Activated T-cell treated with anti-CD3 and anti-CD28 coated beads, Interleukin-2, amount 50 U/mL, for 48 hours (primary cell): ENCODE data around the gene FCN1.
"Not testable (repeated sequence)": the region's sequence is repeated elsewhere in the genome, so short reads cannot be mapped to it uniquely, and the experiment has no call there.

Experiments
- DNase-seq, 2 experiments: peaks; one replicate each; pipeline ENCODE4 v3.0.0-alpha.2; 2020

The FCN1 gene

GRCh38 chr9:134917431-134918373 is at the start of gene FCN1:
FCN1 (minus strand) TSS chr9:134917912; CDS start chr9:134917871, 41 bp downstream.
- DNase-seq, result no peak

- no peak for DNase-seq
Observed at GRCh38 chr9:134966697-134967546, 49.2 kb upstream of the FCN1 start.

GRCh38 chr9:134966270-134966669 is 48.6 kb upstream of the FCN1 start:
- DNase-seq, result no peak

DNA sequence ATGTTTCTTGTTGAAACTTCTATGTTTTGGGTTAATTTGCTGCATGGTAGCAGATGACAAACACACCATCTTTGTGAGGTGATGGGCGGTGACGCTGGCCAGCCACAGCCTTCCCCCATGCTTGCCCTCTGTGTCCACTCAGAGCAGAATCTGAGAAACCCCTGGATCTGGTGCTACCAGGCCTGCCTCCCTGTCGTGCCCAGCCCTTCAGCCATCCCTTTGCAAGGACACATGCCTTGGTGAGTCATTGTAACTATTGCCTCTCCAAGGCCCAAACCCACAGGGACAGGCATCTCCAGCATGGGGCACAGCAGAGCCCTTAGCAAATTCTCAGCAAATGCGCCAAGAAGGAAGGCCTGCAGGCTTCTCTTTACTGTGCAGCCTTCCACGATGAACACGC is 48.1 kb upstream of the FCN1 start:
- DNase-seq, result no peak

DNA sequence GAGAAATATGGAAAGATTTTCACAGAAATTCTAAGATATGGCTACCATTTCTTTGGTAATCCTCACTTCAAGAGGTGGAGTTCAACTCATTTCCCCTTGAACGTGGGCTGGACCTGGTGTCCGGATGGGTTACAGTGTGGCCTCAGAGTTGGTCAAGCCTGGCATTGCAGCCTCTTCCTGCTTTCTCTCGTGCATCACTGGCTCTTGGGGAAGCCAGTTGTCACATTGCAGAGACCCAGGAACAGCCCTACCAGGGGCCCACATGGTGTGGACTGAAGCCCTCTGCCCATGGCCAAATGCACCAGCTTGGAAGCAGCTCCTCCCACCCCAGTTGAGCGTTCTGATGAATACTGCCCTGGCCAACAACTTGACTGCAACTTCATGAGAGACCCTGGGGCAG is 47.7 kb upstream of the FCN1 start:
- no peak for DNase-seq

- DNase-seq, result no peak
Observed at GRCh38 chr9:134964271-134965055, 46.8 kb upstream of the FCN1 start.

DNA sequence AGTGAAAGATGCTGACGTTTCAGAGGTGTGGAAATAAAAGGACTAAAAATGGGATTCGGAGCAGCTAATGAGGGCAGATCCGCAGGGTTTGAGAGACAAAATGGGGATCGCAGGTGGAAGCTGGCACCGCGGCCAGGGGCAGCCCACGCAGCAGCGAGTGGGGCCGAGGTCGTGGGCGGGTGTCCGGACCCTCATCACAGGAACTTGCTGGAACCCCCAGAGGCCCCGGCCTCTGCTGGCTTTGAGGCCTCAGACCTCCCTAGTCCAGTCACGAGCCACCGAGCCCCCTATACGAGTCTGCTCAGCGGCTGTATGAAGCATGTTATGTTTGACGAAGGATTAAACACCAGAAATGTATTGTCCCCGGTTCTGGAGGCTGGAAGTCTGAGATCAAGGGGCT is 45.8 kb upstream of the FCN1 start:
- DNase-seq, result no peak

DNA sequence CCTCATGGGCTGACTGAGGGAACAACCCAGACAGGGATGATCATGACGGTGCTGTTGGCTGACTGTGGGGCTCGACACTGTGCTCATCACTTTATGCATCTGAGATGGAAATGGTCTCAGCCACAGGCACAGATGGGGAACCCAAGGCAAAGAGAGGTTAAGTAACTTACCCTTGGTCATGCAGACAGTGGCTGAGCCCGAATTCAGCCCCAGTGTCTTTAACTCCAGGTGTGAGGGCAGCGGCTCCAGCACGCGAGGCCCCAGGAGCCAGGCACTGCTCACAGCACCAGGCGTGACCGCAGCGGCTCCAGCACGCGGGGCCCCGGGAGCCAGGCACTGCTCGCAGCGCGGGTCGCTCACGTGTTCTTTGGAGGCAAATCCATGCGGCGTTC is 45.3 kb upstream of the FCN1 start:
- DNase-seq, result no peak

- no peak for DNase-seq
Observed at GRCh38 chr9:134962065-134962972, 44.6 kb upstream of the FCN1 start.

DNA sequence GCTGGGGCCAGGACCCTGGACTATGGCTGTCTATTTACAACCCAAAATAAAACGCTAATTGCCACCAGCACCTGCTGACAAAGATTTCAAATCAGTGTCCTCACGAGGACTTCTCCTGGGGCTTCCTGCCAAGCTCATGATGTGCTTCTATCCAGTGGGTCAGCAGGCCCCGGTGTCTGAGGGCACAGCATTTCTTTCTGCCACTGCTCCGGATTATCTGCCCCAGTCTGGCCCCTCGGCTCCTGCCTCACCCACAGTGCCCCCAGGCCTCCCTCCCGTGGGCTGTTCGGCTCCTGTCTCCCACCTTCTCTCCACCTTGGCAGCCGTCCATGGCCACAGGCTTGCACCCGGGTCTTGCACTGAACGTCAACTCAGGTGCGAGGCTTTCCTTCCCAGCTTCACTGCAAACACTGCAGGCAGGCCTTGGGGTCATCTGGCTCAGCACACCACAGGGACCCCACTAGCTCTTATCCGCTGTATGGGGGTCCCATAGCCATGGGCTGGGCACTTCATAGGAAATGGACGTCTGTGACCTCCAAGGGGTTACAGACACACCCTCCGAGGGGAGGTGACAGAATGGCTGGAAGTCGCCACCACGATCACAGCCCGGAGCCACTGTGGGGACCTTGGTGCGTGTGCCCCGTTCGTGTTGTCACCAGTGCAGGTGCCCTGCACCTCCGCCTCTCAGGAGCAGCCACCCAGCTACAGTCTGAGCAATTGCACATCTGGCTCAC is 43.8 kb upstream of the FCN1 start:
- no peak for DNase-seq

DNA sequence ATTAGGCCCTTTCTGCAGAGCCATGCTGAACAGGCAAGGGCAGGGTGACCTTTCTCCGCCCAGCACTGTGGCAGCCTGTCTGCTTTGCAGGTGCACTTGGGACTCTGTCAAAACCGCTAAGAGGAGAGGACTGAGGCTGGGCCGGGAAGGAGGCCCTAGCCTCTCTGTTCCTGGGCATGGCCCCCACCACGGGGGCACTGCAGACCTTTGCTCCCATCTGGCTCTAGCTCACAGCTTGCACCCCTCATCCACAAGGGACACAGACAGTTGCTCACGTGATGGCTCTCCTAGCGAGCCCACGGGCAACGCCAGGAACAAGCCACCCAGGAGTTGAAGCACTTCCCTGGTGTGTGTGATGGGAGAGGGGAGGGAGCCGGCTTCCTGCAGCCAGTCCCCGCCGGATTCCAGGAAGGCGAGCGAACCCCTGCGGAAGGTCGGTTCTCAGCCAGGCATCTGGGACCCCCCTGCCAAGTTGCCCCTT is 43.0 kb upstream of the FCN1 start:
- no peak for DNase-seq

DNA sequence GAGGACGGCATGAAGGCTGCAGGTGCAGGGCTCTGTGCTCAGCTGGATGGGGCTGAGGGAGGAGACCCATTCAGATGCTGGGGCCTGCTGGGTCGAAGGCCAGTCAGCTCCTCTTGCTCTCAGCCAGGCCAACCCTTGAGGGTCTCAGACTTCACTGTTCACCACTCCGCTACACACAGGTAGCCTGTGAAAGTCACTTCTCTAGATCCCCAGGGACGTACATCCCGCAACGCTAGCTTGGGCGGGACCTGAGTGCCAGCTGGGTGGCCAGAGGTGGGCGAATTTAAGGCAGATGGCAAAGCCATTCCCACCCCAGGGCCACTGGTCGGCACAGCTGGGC is 42.2 kb upstream of the FCN1 start:
- DNase-seq, result no peak

GRCh38 chr9:134959126-134959970 is 41.6 kb upstream of the FCN1 start:
- no peak for DNase-seq

DNA sequence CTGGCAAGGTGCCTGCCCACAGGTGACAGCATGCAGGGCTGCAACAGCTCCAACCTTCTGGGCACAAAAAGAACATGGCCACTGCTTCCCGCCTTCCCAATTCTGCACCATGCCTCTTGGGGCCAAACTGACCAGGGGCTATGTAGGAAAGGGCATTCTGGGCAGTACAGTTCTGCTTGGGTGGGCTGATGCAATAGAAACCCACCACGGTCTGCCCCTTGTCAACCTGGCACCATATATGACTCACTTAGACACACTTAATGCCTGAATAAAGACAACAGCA is 40.2 kb upstream of the FCN1 start:
- no peak for DNase-seq

- DNase-seq, result no peak
Observed at GRCh38 chr9:134957165-134957944, 39.6 kb upstream of the FCN1 start.

DNA sequence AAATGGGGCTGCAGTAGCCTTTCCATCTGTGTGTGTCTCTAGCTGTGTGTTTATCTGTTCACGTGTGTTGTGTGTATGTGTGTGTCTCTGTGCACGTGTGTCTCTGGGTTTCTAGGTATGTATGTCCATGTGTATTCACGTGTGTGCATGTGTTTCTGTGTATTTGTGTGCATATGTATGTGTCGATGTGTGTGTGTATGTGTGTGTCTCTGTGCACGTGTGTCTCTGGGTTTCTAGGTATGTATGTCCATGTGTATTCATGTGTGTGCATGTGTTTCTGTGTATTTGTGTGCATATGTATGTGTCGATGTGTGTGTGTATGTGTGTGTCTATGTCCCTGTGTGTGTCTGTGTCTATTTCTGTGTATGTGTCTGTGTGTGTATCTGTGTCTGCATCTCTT is 38.7 kb upstream of the FCN1 start:
- not testable (repeated sequence) for DNase-seq

- DNase-seq, result no peak
Observed at GRCh38 chr9:134955801-134956200, 38.1 kb upstream of the FCN1 start.

GRCh38 chr9:134955156-134955555 is 37.4 kb upstream of the FCN1 start:
- DNase-seq, result no peak

GRCh38 chr9:134951994-134952393 is 34.3 kb upstream of the FCN1 start:
- DNase-seq, result no peak

DNA sequence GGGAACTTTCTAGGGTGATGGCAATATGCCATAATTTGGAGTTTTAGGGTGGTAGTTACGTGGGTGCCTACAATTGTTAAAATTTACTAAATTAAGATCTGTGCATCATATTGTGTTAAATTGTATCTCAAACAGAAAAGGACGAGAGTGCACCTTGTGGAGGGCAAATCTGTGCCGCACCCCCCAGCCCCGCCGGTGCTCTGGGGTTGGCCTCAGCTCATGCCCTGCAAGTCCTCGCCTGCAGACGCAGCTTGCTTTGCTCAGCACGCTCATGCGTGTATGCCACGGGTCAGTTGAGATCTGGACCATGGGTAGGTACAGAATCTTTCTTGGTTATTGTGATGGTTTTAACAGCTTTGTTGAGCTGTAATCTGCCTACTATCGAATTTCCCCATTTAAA is 33.7 kb upstream of the FCN1 start:
- DNase-seq, result no peak
